Measurements from ENCODE around the gene PLXNC1.

Gene PLXNC1

GRCh38 chr12:94207849-94208621 lies 59.7 kb downstream of the PLXNC1 start:
- DNase-seq, result no peak

GRCh38 chr12:94208622-94208966 lies 60.2 kb downstream of the PLXNC1 start:
- no peak for DNase-seq

- no peak for DNase-seq
These were observed 60.9 kb downstream of the PLXNC1 start for GRCh38 chr12:94209240-94209639.

GRCh38 chr12:94211021-94211420 lies 62.6 kb downstream of the PLXNC1 start:
- DNase-seq, result no peak

GRCh38 chr12:94218233-94218632 lies 69.9 kb downstream of the PLXNC1 start:
- DNase-seq, result no peak

GRCh38 chr12:94219622-94220302 lies 71.4 kb downstream of the PLXNC1 start:
- no peak for DNase-seq

GRCh38 chr12:94220804-94221203 lies 72.4 kb downstream of the PLXNC1 start:
- no peak for DNase-seq

GRCh38 chr12:94222351-94223084 lies 74.1 kb downstream of the PLXNC1 start:
- DNase-seq, result no peak

- no peak for DNase-seq
These were observed 75.5 kb downstream of the PLXNC1 start for GRCh38 chr12:94223842-94224241.

GRCh38 chr12:94225506-94225905 lies 77.1 kb downstream of the PLXNC1 start:
- DNase-seq, result no peak

- no peak for DNase-seq
These were observed 77.7 kb downstream of the PLXNC1 start for GRCh38 chr12:94225947-94226630.

- no peak for DNase-seq
These were observed 78.7 kb downstream of the PLXNC1 start for GRCh38 chr12:94227066-94227465.

- no peak for DNase-seq
These were observed 80.1 kb downstream of the PLXNC1 start for GRCh38 chr12:94228488-94228907.

- DNase-seq, result no peak
These were observed 81.5 kb downstream of the PLXNC1 start for GRCh38 chr12:94229902-94230301.

GRCh38 chr12:94230357-94230905 lies 82.1 kb downstream of the PLXNC1 start:
- DNase-seq, result no peak

GRCh38 chr12:94231709-94232108 lies 83.3 kb downstream of the PLXNC1 start:
- DNase-seq, result no peak

GRCh38 chr12:94235848-94236247 lies 87.5 kb downstream of the PLXNC1 start:
- DNase-seq, result no peak

- no peak for DNase-seq
These were observed 91.1 kb downstream of the PLXNC1 start for GRCh38 chr12:94239332-94239993.

- DNase-seq, result no peak
These were observed 91.8 kb downstream of the PLXNC1 start for GRCh38 chr12:94240171-94240570.

GRCh38 chr12:94242901-94243300 lies 94.5 kb downstream of the PLXNC1 start:
- DNase-seq, result no peak

- DNase-seq, result no peak
These were observed 96.1 kb downstream of the PLXNC1 start for GRCh38 chr12:94244165-94245133.
